NCI-H446 treated with DMSO at 0.1 percent for 48 hours (cell line): ENCODE results near the gene AFP.
"Not testable (repeated sequence)": the region's sequence is repeated elsewhere in the genome, so short reads cannot be mapped to it uniquely, and the experiment has no call there.

ENCODE experiments used
- DNase-seq: peaks from one replicate; lab custom pipeline; 2025; lab: John Stamatoyannopoulos, UW

The AFP gene

GRCh38 chr4:73435984-73436383 is at the start of gene AFP:
Gene AFP, plus strand, starts transcription at chr4:73436221. Its CDS starts 42 bp downstream, at chr4:73436263.
- no peak for DNase-seq

- DNase-seq, result no peak
Observed at GRCh38 chr4:73387552-73387951, 48.5 kb upstream of the AFP start.

DNA sequence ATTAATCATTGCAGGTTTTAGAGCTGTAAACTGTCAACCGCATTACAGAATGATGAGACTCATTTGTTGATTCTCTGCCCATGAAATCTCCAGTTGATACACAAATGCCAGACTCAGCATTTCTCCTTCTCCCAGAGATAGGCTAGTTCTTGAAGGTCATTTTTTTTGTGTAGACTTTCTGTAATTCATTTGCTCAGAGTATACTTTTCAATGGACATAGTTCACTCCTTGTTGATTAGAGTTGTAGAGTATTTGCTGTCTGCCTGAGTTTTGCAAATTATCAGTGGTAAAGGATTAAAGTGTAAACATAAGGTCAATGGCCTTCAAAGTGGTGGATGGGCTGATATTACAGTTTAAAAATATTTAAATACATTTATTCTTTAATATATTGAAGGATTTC is 47.1 kb upstream of the AFP start:
- DNase-seq, result no peak

DNA sequence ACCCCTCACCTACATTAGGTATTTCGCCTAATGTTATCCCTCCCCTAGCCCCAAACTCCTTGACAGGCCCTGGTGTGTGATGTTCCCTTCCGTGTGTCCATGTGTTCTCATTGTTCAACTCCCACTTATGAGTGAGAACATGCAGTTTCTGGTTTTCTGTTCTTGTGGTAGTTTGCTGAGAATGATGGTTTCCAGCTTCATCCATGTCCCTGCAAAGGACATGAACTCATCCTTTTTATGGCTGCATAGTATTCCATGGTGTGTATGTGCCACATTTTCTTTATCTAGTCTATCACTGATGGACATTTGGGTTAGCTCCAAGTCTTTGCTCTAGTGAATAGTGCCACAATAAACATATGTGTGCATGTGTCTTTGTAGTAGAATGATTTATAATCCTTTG is 46.4 kb upstream of the AFP start:
- DNase-seq, result not testable (repeated sequence)

GRCh38 chr4:73391774-73392173 is 44.2 kb upstream of the AFP start:
- no peak for DNase-seq

GRCh38 chr4:73392936-73393335 is 43.1 kb upstream of the AFP start:
- DNase-seq, result no peak

- DNase-seq, result no peak
Observed at GRCh38 chr4:73396304-73396703, 39.7 kb upstream of the AFP start.

DNA sequence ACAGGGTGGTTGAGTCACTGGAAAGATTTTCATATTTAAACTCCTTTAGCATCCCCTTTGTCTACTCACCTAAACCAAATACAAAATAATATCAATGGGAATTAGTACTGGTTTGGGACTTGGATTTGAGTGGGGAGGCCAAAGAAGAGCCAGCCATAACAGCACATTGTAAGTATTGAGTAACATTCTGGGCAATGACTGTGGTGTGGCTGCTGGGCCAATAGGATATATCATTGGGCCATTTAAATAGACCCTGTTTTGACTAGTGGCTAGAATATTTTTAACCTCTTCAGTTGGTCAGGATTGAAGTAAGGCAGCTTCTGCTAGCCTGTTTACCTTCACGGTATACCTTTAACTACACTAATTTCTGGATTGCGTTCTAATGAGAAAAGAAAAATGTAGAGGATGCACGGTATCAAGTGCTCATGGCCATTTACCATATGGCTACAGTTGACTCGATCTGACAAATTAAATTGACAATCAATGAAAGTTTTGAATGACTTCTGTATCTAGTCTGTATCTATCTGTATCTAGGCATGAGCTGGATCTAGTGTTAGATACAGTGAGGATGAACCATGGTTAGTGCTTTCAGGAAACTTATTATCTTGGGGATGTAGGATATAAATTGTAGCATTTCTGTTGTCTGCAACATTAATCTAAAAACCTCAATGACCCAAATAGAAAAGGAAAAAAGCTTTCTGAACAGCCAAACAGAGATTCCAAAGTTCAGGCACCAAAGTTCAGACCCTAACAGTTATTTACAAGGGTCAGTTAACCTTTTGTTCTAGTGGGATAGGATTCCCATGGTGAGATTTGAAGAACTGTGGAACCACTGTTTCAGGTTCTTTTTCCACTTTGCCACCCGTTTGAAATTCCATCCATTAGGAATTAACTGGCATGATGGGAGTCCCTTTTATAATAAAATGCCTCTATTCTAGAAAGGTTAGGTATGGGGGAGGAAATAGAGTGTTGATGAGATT is 38.7 kb upstream of the AFP start:
- DNase-seq, result no peak

GRCh38 chr4:73401412-73401811 is 34.6 kb upstream of the AFP start:
- no peak for DNase-seq

- DNase-seq, result no peak
Observed at GRCh38 chr4:73404042-73404441, 32.0 kb upstream of the AFP start, which contains the start of gene ALB. Gene ALB, plus strand, starts transcription at chr4:73404287. Its CDS starts 41 bp downstream, at chr4:73404328.

GRCh38 chr4:73404457-73404856 is 31.6 kb upstream of the AFP start:
- DNase-seq, result no peak

GRCh38 chr4:73405138-73405537 is 30.9 kb upstream of the AFP start:
- DNase-seq, result no peak

- no peak for DNase-seq
Observed at GRCh38 chr4:73406548-73406875, 29.5 kb upstream of the AFP start.

- DNase-seq, result no peak
Observed at GRCh38 chr4:73407227-73407673, 28.8 kb upstream of the AFP start.

- no peak for DNase-seq
Observed at GRCh38 chr4:73408181-73408867, 27.7 kb upstream of the AFP start.

- DNase-seq, result no peak
Observed at GRCh38 chr4:73409012-73409862, 26.8 kb upstream of the AFP start.

GRCh38 chr4:73409978-73410548 is 26.0 kb upstream of the AFP start:
- DNase-seq, result no peak

DNA sequence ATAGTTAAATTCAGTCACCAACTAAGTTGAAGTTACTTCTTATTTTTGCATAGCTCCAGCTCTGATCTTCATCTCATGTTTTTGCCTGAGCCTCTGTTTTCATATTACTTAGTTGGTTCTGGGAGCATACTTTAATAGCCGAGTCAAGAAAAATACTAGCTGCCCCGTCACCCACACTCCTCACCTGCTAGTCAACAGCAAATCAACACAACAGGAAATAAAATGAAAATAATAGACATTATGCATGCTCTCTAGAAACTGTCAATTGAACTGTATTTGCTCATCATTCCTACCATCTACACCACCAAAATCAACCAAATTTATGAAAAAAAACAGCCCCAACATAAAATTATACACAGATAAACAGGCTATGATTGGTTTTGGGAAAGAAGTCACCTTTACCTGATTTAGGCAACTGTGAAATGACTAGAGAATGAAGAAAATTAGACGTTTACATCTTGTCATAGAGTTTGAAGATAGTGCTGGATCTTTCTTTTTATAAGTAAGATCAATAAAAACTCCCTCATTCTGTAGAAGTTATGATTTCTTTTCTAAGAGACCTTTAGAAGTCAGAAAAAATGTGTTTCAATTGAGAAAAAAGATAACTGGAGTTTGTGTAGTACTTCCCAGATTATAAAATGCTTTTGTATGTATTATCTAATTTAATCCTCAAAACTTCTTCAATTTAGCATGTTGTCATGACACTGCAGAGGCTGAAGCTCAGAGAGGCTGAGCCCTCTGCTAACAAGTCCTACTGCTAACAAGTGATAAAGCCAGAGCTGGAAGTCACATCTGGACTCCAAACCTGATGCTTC is 24.9 kb upstream of the AFP start:
- DNase-seq, result no peak

DNA sequence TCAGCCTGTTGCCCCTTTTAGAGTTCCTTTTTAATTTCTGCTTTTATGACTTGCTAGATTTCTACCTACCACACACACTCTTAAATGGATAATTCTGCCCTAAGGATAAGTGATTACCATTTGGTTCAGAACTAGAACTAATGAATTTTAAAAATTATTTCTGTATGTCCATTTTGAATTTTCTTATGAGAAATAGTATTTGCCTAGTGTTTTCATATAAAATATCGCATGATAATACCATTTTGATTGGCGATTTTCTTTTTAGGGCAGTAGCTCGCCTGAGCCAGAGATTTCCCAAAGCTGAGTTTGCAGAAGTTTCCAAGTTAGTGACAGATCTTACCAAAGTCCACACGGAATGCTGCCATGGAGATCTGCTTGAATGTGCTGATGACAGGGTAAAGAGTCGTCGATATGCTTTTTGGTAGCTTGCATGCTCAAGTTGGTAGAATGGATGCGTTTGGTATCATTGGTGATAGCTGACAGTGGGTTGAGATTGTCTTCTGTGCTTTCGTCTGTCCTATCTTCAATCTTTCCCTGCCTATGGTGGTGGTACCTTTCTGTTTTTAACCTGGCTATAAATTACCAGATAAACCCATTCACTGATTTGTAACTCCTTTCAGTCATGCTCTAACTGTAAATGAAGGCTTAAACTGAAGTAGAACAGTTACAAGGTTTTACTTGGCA is 24.1 kb upstream of the AFP start:
- no peak for DNase-seq

DNA sequence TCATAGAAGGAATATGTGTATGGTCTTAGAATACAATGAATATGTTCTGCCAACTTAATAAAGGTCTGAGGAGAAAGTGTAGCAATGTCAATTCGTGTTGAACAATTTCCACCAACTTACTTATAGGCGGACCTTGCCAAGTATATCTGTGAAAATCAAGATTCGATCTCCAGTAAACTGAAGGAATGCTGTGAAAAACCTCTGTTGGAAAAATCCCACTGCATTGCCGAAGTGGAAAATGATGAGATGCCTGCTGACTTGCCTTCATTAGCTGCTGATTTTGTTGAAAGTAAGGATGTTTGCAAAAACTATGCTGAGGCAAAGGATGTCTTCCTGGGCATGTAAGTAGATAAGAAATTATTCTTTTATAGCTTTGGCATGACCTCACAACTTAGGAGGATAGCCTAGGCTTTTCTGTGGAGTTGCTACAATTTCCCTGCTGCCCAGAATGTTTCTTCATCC is 22.7 kb upstream of the AFP start:
- DNase-seq, result no peak
